ENCODE data around the gene XXYLT1.
"Not testable (repeated sequence)": the region's sequence is repeated elsewhere in the genome, so short reads cannot be mapped to it uniquely, and the experiment has no call there.

XXYLT1 gene

DNA sequence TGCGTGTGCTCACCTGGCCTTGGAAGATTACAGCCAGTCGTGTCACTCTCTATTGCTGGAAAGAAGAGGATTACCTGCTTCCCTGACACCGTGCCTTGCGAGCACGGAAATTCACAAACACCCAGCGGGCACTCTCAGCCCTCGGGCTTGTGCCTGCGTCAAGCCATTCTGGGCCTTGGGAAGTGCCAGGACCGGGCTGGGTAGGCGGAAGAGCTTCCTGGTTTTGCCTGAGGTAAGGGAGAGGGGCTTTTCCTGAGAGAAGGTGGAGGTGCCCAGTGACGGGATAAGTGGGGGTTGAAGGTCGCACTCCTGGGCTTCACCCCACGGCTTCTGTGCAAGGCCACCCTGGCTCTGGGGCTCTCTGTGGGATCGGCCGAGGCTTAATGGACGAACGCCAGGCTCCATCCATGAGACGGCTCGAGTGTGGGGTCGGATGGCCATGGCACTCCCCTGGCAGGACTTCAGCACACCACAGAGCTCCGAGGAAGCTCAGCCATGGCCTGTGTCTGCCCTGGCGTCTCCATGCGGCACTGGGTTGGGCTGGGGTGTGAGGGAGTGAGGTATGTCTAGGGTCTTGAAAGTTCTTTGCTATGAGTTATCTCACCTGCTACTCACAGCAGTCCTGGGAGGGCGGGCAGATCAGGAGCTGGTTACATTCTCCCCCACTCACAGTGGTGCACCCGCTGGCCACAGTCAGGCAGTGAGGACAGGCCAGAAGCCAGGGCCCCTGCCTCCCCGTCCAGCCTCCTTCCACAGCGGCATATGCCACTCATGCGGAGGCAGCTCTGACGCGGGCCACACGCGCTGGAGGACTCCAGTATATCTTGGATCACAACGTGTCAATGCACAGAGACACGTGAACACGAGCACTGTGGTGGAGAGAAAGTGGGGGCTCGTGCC lies 209.0 kb downstream of the XXYLT1 start:
- DNase-seq (ENCODE audit: low spot score): no peak

- no peak for DNase-seq (ENCODE audit: low spot score)
Observed at GRCh38 chr3:195060531-195061291, 210.2 kb downstream of the XXYLT1 start.

GRCh38 chr3:195060217-195060481 lies 210.8 kb downstream of the XXYLT1 start:
- DNase-seq (ENCODE audit: low spot score): no peak

DNA sequence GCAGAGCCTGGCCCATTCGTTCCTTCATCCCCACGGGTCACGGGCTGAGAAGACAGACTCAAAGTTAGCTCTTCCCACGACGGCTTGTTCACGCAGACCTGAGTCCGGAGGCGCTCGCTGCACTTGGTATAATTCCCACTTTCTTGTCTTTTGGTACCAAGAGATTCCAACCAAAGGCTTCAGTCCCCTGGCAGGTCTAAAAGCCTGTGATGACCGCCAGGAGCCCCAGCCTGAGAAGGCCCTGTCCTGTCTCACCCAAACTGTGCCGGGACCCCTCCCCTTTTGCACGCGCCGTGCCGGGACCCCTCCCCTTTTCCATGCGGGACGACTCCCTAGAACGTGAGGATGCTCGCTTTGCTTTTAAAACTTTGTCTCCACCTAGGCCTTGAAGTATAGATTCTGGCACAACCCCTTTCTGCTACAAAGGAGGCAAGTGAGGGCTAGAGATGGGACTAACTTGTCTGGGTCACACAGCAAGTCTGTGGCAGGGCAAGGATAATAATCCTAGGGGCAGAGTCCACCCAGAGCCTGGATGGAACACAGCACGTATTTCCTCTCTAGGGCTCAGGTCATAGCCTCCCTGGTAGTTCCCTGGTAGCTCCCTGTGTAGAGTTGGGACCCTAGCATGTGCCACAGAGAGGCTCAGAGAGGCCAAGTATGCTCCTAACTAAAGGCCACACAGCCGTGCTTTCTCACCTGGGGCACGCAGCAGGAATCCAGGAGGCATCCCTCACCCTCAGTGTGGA lies 211.3 kb downstream of the XXYLT1 start:
- peak; percentile 74 for DNase-seq (ENCODE audit: low spot score)

- no peak for DNase-seq (ENCODE audit: low spot score)
Observed at GRCh38 chr3:195059006-195059350, 212.0 kb downstream of the XXYLT1 start.

- DNase-seq (ENCODE audit: low spot score): no peak
Observed at GRCh38 chr3:195058336-195059005, 212.5 kb downstream of the XXYLT1 start.

GRCh38 chr3:195057716-195058115 lies 213.2 kb downstream of the XXYLT1 start:
- no peak for DNase-seq (ENCODE audit: low spot score)

DNA sequence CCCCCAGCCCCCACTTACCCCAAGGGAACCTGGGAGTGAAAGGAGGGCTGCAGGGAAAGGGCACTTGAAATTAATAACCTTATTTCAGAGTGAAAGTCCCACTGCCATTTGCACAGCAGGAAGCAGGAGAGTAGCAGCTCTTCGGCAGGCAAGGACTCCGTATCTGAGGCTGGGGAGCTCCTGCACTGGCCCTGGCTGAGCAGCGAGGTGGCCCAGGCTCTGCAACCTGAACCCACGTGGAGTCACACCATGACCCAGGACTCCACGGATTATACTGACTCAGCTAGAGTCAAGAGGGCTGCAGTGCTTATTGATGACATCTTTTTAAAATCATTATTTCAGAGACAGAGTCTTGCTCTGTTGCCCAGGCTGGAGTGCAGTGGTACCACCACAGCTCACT lies 214.5 kb downstream of the XXYLT1 start:
- no peak for DNase-seq (ENCODE audit: low spot score)

- no peak for DNase-seq (ENCODE audit: low spot score)
Observed at GRCh38 chr3:195054311-195054710, 216.6 kb downstream of the XXYLT1 start.

GRCh38 chr3:195052939-195053338 lies 218.0 kb downstream of the XXYLT1 start:
- no peak for DNase-seq (ENCODE audit: low spot score)

DNA sequence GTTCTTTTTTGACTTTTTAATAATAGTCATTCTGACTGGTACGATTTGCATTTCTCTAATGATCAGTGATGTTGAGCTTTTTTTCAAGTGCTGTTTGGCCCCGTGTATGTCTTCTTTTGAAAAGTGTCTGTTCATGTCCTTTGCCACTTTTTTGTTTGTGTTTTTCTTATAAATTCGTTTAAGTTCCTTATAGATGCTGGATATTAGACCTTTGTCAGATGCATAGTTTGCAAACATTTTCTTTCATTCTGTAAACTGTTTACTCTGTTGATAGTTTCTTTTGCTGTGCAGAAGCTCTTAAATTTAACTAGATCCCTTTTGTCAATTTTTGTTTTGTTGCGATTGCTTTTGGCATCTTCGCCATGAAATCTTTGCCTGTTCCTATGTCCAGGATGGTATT lies 220.7 kb downstream of the XXYLT1 start:
- DNase-seq (ENCODE audit: low spot score): not testable (repeated sequence)

DNA sequence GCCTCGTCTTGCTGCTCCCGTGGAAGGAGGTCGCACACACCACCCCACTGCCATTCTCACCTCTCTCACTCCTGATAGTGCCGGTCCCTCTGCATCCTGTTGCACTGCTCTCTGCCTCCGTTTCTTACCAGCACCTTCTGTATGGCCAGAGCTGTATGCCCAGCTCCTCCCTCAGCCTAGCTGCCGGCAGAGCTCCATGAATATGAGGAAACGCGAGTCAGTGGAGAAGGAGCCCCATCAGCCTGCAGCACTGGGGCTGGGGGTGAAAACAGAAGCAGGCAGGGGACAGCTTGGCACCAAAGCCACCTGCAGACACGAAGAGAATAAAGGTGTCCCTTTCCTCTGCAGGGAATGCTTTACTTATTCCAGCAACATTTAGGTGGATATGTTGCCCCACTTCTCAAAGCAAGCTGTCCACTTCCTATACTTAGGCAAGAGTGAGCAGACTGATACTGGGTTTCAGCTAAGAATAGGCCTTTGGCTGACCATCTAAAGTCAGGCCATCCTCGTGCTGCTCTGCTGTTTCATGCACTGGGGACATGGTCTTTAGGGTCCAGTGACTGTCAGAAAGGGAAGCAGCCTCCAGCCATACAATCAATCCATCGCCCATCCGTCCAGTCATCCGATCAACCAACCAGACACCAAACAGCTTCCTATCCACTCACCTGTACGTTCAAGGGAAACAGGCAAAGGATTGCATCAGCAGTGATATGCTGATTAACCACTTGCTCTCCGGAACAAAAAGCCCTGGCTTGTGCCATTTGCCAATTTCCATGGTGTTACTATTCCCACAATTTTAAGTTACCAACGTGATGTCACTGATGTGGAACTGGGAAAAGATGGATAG lies 222.7 kb downstream of the XXYLT1 start:
- no peak for DNase-seq (ENCODE audit: low spot score)

GRCh38 chr3:195047536-195047935 lies 223.4 kb downstream of the XXYLT1 start:
- no peak for DNase-seq (ENCODE audit: low spot score)

DNA sequence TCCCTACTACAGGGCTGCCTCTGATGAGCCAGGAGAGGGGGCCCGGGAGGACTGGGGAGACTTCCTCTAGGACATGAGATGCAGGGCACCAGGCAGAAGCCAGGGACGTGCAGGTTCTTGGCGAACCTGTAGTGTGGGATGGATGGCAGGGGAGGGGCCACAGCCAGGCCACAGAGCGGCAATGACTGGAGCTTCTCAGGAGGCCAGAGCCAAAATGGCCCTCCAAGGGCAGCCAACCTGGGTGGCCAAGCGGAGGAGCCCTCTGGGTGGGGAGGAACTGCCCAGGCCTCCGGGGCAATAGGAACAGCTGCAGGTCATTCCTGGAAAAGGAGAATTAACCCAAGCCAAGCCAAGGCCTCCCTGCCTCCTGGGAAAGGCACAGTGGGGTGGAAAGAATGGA lies 224.5 kb downstream of the XXYLT1 start:
- no peak for DNase-seq (ENCODE audit: low spot score)

DNA sequence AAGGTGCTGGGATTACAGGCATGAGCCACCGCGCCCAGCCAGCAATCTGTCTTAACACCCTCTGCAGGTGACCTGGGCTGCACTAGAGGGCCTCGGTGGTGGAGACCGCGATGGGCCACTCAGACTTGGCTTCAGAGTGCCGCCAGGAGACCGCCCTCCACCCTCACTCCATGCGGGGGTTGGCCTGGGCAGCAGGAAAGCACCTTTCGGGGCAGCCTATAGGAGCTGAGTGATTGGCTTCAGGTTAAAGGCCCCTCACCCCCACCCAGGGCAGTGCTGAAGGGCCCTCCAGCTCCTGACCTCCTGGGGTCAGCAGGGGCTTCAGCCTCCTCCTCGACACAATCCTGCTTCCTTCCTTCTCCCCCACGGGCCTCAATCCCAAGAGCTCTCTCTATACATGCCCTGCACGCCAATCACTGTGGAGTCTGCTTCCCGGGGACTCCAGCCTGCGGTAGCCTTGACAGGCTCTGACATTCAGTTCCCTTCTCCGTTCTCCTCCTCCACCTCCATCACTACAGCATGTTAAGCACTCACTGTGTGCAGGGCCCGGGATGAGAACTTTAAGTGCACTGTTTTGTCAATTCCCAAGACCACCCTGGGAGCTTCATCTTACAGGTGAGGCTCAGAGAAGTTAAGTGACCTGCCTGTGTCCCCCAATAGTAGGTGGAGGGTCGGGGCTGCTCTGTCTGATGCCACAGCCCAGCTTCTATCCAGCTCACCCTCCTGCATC lies 225.3 kb downstream of the XXYLT1 start:
- DNase-seq (ENCODE audit: low spot score): no peak

DNA sequence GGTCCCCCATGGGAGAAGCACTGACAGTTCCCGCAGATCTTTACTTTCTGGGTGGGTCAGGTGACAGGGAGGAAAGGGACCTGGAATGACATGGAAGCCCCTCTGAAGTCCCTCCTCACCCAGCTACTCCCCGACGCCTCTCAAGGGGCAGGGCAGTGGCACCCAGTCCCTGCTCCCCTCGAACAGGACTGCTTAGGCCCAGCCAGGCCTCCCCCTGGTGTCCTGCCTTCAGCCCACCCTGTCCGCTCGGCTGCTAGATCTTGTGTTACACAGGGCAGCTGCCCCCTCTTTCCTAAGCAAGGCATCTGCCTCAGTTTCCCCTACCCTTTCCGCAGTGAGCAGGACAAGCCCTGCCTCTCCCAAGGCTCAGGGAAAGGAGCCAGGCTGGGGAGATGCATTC lies 226.5 kb downstream of the XXYLT1 start:
- no peak for DNase-seq (ENCODE audit: low spot score)

DNA sequence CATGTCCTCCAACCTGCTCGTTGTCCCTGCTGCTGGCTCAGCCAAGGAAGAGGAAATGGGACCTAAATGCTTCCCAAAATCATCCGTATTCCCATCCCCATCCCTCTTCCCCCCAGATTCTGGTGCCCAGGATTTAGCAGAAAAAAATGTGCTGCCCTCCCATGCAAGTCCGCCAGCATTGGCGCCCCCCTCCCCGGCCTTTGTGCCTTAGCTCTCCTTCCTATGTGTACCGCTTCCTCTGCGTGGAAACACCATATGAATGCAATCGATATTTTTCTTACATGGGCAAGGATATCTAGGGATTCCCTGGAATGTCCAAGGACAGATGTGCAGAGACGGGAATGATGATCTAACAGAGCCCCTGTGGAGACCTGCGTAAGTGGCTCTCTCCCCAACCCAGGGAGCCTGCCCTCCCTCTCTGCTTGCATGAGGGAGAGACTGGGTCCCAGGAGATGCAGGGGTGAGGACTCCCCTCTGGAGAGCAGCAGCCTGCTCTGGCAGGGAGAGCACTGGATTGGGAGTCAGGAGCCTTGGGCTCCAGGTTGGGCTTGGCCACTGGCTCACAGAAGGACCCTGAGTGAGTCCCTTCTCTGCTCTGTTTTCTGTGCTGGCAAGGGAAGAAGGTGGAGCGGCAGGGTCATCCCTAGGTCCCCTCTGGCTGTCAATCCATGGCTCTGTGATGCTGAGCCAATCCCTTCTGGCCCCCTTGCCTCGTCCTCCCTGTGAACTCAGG lies 227.2 kb downstream of the XXYLT1 start:
- no peak for DNase-seq (ENCODE audit: low spot score)

GRCh38 chr3:195042743-195043606 lies 228.0 kb downstream of the XXYLT1 start:
- DNase-seq (ENCODE audit: low spot score): no peak

Data from HuH-7 (cell line).